Tibial artery (tissue), 4 donors: ENCODE measurements around the gene SCLY.

Experiments
- DNase-seq, 2 donors: peaks; one replicate each; pipeline ENCODE4 v3.0.0-alpha.2; 2019
- H3K27ac ChIP-seq, 2 donors: fragments of 200-600 bp; sonication (generic) in 1 of 2; 1 replicate in 1 of 2; 2 replicates in 1 of 2; pipeline ENCODE4 v1.5.1; 2018 to 2019; ENCODE audit warnings: mild to moderate bottlenecking in 1 of 2
- H3K27me3 ChIP-seq, 2 donors: fragments of 200-600 bp; sonication (generic) in 1 of 2; one replicate each; pipeline versions ENCODE4 v1.5.1 to v1.6.0; 2016 to 2019
- H3K36me3 ChIP-seq, 3 donors: fragments of 200-600 bp; sonication (generic) in 2 of 3; one replicate each; pipeline ENCODE4 v1.5.1; 2016 to 2019; ENCODE audit warnings: mild to moderate bottlenecking in 2 of 3
- H3K4me1 ChIP-seq, 4 donors: fragments of 200-600 bp; sonication (generic) in 2 of 4; 1 replicate in 3 of 4; 2 replicates in 1 of 4; pipeline ENCODE4 v1.5.1; 2016 to 2019
- H3K4me3 ChIP-seq, 2 donors: fragments of 200-600 bp; sonication (generic) in 1 of 2; 1 replicate in 1 of 2; 2 replicates in 1 of 2; pipeline ENCODE4 v1.5.1; 2018 to 2019; ENCODE audit warnings: mild to moderate bottlenecking in 2 of 2
- H3K9me3 ChIP-seq, 3 donors: fragments of 200-600 bp; sonication (generic) in 1 of 3; one replicate each; pipeline ENCODE4 v1.5.1; 2016 to 2019
- intact Hi-C: fragments of 100-400 bp; cut with DNase I; formaldehyde crosslinking; loops from one replicate; pipeline ENCODE4 v1.15.0; 2023; ENCODE audit warnings: low total_unique reads
- TF ChIP-seq, protein P1 (sequence below), 2 experiments: fragments of 200-600 bp in 1 of 2; fragments of 450-650 bp in 1 of 2; IDR thresholded peaks; one replicate each; pipeline ENCODE4 v1.5.1; 2017 to 2019; ENCODE audit warnings: antibody characterized with exemption in 2 of 2, mild to moderate bottlenecking in 1 of 2, moderate library complexity in 1 of 2

The SCLY gene

DNA sequence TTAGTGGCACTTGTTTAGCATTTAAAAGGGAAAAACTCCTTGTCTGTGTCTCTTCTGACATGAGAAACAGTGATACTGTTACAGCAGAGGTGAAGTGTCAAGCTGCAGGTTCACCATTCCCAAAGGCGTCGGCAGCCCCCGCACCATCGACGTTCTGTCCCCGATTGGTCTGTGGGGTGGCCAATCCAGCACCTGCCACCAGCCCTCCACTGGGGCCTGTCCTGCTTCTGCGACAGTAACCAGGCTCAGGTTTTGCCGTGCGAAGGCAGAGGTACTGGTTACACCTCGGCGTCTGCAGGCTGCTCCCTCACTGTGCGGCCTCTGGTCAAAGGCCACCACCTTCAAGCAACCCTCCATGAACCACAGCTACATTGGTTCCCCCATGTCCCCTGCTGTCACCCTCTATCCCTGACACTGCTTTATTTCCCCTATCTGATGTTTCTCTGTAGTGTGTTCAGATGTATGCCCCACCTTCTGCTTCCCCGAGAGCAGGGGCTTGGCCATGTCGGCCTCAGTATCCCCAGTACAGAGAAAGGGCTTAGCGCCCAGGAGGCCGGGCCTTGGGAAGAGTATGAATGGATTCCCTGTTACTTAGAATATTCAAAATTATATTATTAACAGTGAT lies 30.7 kb downstream of the SCLY start:
- TF ChIP-seq, protein P1, sequence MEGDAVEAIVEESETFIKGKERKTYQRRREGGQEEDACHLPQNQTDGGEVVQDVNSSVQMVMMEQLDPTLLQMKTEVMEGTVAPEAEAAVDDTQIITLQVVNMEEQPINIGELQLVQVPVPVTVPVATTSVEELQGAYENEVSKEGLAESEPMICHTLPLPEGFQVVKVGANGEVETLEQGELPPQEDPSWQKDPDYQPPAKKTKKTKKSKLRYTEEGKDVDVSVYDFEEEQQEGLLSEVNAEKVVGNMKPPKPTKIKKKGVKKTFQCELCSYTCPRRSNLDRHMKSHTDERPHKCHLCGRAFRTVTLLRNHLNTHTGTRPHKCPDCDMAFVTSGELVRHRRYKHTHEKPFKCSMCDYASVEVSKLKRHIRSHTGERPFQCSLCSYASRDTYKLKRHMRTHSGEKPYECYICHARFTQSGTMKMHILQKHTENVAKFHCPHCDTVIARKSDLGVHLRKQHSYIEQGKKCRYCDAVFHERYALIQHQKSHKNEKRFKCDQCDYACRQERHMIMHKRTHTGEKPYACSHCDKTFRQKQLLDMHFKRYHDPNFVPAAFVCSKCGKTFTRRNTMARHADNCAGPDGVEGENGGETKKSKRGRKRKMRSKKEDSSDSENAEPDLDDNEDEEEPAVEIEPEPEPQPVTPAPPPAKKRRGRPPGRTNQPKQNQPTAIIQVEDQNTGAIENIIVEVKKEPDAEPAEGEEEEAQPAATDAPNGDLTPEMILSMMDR (IDR thresholded peaks at IDR 0.05): no peak
- intact Hi-C loops: no loop called here
- H3K27me3 ChIP-seq: no peaks in the 10 kb centered on the region
- H3K27ac ChIP-seq: no peak overlapping the region
- H3K4me3 ChIP-seq: no peak overlapping the region
- no peaks in the 10 kb centered on the region for H3K9me3 ChIP-seq
- DNase-seq: no peak
- H3K36me3 ChIP-seq: peaks cover 0 to 35% (median 4%) of the 10 kb centered on the region in 3 donors
- H3K4me1 ChIP-seq: no peaks in the 10 kb centered on the region

DNA sequence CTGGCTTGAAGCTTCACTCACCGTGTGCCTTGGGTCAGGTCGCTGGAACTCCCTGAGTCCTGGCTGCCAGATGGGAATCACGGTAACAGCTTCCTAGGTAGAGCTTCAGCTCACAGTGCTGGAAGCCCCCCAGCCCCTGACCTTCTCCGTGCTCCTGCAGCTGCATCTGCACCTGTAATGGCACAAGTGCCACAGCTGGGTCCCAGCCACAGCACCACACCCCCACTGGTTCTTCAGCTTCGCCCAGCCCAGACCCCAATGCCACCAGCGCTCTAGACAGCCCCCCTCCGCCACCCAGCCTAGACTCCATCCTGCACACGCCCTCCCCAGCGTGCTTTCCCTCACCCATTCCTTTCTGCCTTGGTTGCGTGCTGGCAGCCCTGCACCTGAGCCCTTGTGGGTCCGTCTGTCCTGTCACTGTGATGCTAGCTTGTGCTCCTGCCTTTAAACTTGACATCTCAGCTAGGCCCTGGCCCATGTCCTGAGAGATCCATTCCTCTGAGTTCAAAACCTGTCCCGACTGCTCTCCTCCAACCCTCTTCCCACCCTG lies 31.8 kb downstream of the SCLY start:
- Histone ChIP-seq H3K4me3 (no peak overlapping the region), H3K36me3 (peaks cover 0 to 35% (median 4%) of the 10 kb centered on the region in 3 donors), H3K27me3 (no peaks in the 10 kb centered on the region), H3K9me3 (no peaks in the 10 kb centered on the region), H3K4me1 (no peaks in the 10 kb centered on the region), H3K27ac (no peak overlapping the region)
- DNase-seq: peak in 1 of 2 donors; percentile 40
- TF ChIP-seq, protein P1 (IDR thresholded peaks at IDR 0.05): no peak
- intact Hi-C loops: no loop called here

DNA sequence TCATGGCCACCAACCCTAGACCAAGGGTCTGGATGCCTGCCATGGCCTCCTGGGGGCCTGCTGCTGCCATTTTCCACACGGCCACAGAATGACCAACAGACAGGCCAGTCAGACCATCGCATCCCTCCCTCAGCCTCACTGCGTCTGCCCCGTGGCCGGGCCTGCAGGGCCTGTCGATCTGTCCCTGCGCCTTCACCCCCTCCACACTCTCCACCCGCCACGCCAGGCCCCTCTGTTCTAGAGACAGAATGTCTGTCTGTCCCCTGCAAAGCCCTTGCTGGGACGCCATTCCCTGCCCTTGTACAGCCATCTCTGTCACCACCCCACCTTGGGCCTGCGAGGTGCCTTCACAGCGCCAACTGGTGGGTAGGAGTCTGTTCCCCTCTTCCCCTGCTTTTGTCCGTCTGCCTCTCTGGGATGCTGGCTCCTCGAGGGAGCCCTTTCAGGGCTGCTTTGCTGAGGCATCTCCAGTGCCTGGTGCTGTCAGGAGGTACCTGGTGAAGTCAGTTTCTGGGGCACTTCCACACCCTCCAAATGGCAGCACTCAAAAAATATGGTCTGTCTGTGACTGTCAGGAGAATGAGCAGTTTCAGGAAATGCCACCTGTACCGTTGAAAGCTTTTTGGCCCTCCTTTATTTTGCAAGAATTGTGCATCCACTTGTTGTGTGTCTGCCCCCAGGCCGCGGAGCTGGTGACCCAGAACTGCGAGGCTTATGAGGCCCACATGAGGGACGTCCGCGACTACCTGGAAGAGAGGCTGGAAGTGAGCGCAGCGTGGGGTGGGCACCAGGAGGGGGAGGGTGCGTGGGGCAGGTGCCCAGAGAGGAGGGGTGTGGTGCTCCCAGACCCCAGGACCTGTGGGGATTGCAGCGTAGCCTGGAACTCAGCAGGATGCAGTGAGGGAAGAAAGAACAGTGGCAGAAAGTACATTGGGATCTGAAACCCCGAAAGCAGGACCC lies 32.7 kb downstream of the SCLY start:
- Histone ChIP-seq H3K27ac (no peak overlapping the region), H3K36me3 (peaks cover 0 to 39% (median 4%) of the 10 kb centered on the region in 3 donors), H3K9me3 (no peaks in the 10 kb centered on the region), H3K4me3 (no peak overlapping the region), H3K27me3 (no peaks in the 10 kb centered on the region), H3K4me1 (no peaks in the 10 kb centered on the region)
- TF ChIP-seq, protein P1 (IDR thresholded peaks at IDR 0.05): no peak
- DNase-seq: peak in 1 of 2 donors; percentile 55
- intact Hi-C loops: no loop called here

DNA sequence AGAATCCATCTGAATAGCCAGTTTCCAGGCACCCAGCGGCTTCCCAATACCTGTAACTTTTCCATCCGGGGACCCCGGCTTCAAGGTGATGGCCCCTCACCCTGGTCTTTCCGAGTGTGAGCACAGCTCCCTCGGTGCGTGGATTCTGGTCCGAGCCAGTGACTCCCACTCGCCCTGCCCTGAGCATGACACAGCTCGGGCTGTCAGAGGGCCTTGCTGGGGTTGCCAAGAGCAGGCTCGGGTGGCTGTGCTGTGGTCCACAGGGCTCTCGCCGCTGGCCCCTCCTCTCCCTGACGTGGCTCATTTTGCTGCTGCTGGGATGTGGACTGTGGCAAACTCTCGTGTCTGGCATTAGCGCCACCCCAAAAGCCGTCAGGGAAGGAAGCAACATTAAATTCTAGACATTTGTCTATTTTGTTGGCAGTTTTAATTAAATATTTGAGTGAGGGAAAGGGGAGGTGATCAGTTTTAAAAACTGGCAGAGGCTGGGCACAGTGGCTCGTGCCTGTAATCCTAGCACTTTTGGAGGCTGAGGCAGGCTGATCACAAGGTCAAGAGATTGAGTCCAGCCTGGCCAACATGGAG lies 33.7 kb downstream of the SCLY start:
- Histone ChIP-seq H3K9me3 (no peaks in the 10 kb centered on the region), H3K36me3 (peaks cover 0 to 39% (median 4%) of the 10 kb centered on the region in 3 donors), H3K4me3 (no peak overlapping the region), H3K27me3 (no peaks in the 10 kb centered on the region), H3K27ac (no peak overlapping the region), H3K4me1 (no peaks in the 10 kb centered on the region)
- TF ChIP-seq, protein P1 (IDR thresholded peaks at IDR 0.05): no peak
- intact Hi-C loops: no loop called here
- no peak for DNase-seq

DNA sequence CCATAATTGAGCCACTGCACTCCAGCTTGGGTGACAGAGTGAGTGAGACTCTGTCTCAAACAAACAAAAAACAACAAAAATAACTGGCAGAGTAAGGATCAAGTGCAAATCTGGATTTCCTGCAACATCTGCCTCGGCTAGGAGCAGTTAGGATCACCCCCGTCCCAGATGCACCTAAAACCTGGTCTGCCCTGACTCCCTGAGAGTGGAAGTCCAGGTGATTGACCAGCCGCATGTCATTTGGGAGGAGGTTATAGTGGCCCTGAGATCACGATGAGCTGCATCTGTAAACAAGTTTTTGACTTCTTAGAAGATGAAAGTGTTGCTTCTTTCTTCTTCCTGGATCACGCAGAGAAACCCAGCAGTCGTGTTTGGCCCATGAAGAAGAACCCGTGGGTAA lies 34.3 kb downstream of the SCLY start:
- DNase-seq: no peak
- H3K36me3 ChIP-seq: peaks cover 0 to 39% (median 4%) of the 10 kb centered on the region in 3 donors
- no peaks in the 10 kb centered on the region for H3K9me3 ChIP-seq
- TF ChIP-seq, protein P1 (IDR thresholded peaks at IDR 0.05): no peak
- no peak overlapping the region for H3K4me3 ChIP-seq
- H3K27ac ChIP-seq: no peak overlapping the region
- H3K4me1 ChIP-seq: no peaks in the 10 kb centered on the region
- intact Hi-C loops: no loop called here
- H3K27me3 ChIP-seq: no peaks in the 10 kb centered on the region
